HepG2 (cell line): ENCODE measurements around the gene SSC4D. TPM values are rescaled to one million over a fixed set of nuclear protein-coding genes. Genes with fewer than 3 reads are reported as not detected.

Source experiments
- E2F2 ChIP-seq: sonication (generic); formaldehyde crosslinking; IDR thresholded peaks from 2 replicates; pipeline ENCODE4 v1.4.0; 2020; ENCODE audit warnings: missing genetic modification reagents, borderline replicate concordance
- ELF4 ChIP-seq: sonication (generic); formaldehyde crosslinking; IDR thresholded peaks from 2 replicates; pipeline ENCODE4 v1.5.0; 2020; ENCODE audit warnings: missing genetic modification reagents, mild to moderate bottlenecking, moderate library complexity, borderline replicate concordance
- KDM4B ChIP-seq: sonication (generic); formaldehyde crosslinking; IDR thresholded peaks from 2 replicates; pipeline ENCODE4 v1.4.0; 2020; ENCODE audit warnings: missing genetic modification reagents
- NR2C2 ChIP-seq: sonication (generic); formaldehyde crosslinking; IDR thresholded peaks from 2 replicates; pipeline ENCODE4 v1.4.0; 2020; ENCODE audit warnings: missing genetic modification reagents, mild to moderate bottlenecking, moderate library complexity, borderline replicate concordance
- RAD21 ChIP-seq: fragments of 450-650 bp; formaldehyde crosslinking; IDR thresholded peaks from 2 replicates; pipeline ENCODE4 v1.5.0; 2020; ENCODE audit warnings: mild to moderate bottlenecking
- SKI ChIP-seq: fragments of 450-650 bp; IDR thresholded peaks from one replicate; pipeline ENCODE4 v1.6.1; 2018; ENCODE audit warnings: mild to moderate bottlenecking; ENCODE audit not compliant: partially characterized antibody
- SMAD1 ChIP-seq: sonication (generic); formaldehyde crosslinking; IDR thresholded peaks from 2 replicates; pipeline ENCODE4 v1.4.0; 2020; ENCODE audit warnings: missing genetic modification reagents, low read depth, mild to moderate bottlenecking, borderline replicate concordance
- TEAD3 ChIP-seq: optimal IDR thresholded peaks from 2 replicates; pipeline ENCODE3; 2016; ENCODE audit warnings: borderline replicate concordance
- ZBTB39 ChIP-seq: sonication (generic); formaldehyde crosslinking; IDR thresholded peaks from 2 replicates; pipeline ENCODE4 v1.5.0; 2020; ENCODE audit warnings: missing genetic modification reagents
- ZFY ChIP-seq: sonication (generic); formaldehyde crosslinking; IDR thresholded peaks from 2 replicates; pipeline ENCODE4 v1.4.0; 2020; ENCODE audit warnings: missing genetic modification reagents
- ZNF367 ChIP-seq: sonication (generic); formaldehyde crosslinking; IDR thresholded peaks from 2 replicates; pipeline ENCODE4 v1.4.0; 2020; ENCODE audit warnings: missing genetic modification reagents, borderline replicate concordance
- polyA plus RNA-seq, 8 experiments: library from polyadenylated mRNA; depleted of rRNA in 3 of 8; stranded (reverse) in 7 of 8; unstranded in 1 of 8; fragments of >200 nt; fragmentation: Illumina TruSeq in 4 of 8; extraction: Trizol in 4 of 8; gene quantifications; 2 replicates each; pipeline versions ENCODE4 v1.2.1 to v1.2.3, GENCODE V29; 2011 to 2016; ENCODE audit warnings: low read depth in 4 of 8, missing spikeins in 1 of 8, mixed read lengths in 1 of 8; ENCODE audit not compliant: insufficient read depth in 1 of 8
- total RNA-seq, 5 experiments: library from RNA; depleted of rRNA; stranded (reverse); fragments of >200 nt; fragmentation: Illumina TruSeq; extraction: Trizol; gene quantifications; 2 replicates each; pipeline ENCODE4 v1.2.3, GENCODE V29; 2016; ENCODE audit warnings: low read depth in 1 of 5
- TF ChIP-seq, protein P1 (sequence below): sonication (generic); formaldehyde crosslinking; IDR thresholded peaks from 2 replicates; pipeline ENCODE4 v1.5.0; 2020; ENCODE audit warnings: mild to moderate bottlenecking, missing genetic modification reagents, borderline replicate concordance
- TF ChIP-seq, protein P2 (sequence below): sonication (generic); formaldehyde crosslinking; IDR thresholded peaks from 2 replicates; pipeline ENCODE4 v1.5.1; 2020; ENCODE audit warnings: missing genetic modification reagents, mild to moderate bottlenecking, borderline replicate concordance
- TF ChIP-seq, protein P3 (sequence below): fragments of 450-650 bp; IDR thresholded peaks from 2 replicates; pipeline ENCODE4 v1.6.1; 2016

Gene SSC4D
- total and polyA plus RNA-seq, 2 of the 13 experiments (the other 11 are each of a cell fraction or from before 2014, with no cell fraction given): 33.3 to 63.8 TPM

DNA sequence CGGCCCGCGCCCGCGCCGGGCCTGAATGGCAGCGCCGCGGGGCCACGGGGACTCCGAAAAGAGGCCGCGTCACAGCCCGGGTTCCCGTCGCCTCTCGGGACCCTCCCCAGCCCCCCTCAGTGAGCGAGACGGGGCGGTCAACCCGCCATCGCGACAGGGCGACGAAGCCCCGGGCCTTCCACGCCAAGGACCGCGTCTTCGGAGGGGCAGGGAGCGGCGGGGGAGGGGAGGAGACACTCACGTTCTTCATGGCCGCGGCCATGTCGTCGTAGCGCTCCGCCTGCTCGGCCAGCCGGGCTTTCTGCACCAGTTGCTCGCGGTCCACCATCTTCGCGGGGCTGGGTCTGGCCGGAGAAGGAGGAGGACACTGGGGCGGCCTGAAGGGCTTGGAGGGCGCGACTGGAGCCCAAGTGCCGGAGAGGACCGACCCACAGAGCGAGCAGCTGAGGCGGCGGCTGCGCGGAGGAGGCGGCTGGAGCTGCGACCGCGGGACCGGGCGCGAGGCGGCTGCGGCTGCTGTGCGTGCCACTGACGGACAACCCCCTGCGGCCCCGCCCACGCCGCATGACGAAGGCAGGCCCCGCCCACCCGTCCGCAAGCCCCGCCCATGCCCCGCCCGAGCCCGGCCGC, 50.9 kb downstream of the SSC4D start, which contains the start of gene YWHAG (continued):
- TF ChIP-seq E2F2: 0 out of 2 replicates have a peak, but pooled peaks have one; percentile 65
- no peak for TF ChIP-seq NR2C2 (CRISPR knock-in tag)
- peak; percentile 86 for TF ChIP-seq ZFY
- TF ChIP-seq, protein P1, sequence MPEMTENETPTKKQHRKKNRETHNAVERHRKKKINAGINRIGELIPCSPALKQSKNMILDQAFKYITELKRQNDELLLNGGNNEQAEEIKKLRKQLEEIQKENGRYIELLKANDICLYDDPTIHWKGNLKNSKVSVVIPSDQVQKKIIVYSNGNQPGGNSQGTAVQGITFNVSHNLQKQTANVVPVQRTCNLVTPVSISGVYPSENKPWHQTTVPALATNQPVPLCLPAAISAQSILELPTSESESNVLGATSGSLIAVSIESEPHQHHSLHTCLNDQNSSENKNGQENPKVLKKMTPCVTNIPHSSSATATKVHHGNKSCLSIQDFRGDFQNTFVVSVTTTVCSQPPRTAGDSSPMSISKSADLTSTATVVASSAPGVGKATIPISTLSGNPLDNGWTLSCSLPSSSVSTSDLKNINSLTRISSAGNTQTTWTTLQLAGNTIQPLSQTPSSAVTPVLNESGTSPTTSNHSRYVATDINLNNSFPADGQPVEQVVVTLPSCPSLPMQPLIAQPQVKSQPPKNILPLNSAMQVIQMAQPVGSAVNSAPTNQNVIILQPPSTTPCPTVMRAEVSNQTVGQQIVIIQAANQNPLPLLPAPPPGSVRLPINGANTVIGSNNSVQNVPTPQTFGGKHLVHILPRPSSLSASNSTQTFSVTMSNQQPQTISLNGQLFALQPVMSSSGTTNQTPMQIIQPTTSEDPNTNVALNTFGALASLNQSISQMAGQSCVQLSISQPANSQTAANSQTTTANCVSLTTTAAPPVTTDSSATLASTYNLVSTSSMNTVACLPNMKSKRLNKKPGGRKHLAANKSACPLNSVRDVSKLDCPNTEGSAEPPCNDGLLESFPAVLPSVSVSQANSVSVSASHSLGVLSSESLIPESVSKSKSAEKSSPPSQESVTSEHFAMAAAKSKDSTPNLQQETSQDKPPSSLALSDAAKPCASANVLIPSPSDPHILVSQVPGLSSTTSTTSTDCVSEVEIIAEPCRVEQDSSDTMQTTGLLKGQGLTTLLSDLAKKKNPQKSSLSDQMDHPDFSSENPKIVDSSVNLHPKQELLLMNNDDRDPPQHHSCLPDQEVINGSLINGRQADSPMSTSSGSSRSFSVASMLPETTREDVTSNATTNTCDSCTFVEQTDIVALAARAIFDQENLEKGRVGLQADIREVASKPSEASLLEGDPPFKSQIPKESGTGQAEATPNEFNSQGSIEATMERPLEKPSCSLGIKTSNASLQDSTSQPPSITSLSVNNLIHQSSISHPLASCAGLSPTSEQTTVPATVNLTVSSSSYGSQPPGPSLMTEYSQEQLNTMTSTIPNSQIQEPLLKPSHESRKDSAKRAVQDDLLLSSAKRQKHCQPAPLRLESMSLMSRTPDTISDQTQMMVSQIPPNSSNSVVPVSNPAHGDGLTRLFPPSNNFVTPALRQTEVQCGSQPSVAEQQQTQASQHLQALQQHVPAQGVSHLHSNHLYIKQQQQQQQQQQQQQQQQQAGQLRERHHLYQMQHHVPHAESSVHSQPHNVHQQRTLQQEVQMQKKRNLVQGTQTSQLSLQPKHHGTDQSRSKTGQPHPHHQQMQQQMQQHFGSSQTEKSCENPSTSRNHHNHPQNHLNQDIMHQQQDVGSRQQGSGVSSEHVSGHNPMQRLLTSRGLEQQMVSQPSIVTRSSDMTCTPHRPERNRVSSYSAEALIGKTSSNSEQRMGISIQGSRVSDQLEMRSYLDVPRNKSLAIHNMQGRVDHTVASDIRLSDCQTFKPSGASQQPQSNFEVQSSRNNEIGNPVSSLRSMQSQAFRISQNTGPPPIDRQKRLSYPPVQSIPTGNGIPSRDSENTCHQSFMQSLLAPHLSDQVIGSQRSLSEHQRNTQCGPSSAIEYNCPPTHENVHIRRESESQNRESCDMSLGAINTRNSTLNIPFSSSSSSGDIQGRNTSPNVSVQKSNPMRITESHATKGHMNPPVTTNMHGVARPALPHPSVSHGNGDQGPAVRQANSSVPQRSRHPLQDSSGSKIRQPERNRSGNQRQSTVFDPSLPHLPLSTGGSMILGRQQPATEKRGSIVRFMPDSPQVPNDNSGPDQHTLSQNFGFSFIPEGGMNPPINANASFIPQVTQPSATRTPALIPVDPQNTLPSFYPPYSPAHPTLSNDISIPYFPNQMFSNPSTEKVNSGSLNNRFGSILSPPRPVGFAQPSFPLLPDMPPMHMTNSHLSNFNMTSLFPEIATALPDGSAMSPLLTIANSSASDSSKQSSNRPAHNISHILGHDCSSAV (CRISPR knock-in tag): no peak
- TF ChIP-seq SKI: no peak
- TF ChIP-seq, protein P2, sequence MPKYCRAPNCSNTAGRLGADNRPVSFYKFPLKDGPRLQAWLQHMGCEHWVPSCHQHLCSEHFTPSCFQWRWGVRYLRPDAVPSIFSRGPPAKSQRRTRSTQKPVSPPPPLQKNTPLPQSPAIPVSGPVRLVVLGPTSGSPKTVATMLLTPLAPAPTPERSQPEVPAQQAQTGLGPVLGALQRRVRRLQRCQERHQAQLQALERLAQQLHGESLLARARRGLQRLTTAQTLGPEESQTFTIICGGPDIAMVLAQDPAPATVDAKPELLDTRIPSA (CRISPR knock-in tag): no peak
- TF ChIP-seq RAD21: peak; percentile 32; the same call in 1 of the 2 replicates
- TF ChIP-seq KDM4B (CRISPR knock-in tag): peak; percentile 81; the same call in 1 of the 2 replicates
- TF ChIP-seq SMAD1: no peak
- TF ChIP-seq TEAD3 (CRISPR knock-in tag): peak; percentile 46
- TF ChIP-seq, protein P3, sequence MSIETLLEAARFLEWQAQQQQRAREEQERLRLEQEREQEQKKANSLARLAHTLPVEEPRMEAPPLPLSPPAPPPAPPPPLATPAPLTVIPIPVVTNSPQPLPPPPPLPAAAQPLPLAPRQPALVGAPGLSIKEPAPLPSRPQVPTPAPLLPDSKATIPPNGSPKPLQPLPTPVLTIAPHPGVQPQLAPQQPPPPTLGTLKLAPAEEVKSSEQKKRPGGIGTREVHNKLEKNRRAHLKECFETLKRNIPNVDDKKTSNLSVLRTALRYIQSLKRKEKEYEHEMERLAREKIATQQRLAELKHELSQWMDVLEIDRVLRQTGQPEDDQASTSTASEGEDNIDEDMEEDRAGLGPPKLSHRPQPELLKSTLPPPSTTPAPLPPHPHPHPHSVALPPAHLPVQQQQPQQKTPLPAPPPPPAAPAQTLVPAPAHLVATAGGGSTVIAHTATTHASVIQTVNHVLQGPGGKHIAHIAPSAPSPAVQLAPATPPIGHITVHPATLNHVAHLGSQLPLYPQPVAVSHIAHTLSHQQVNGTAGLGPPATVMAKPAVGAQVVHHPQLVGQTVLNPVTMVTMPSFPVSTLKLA: no peak
- no peak for TF ChIP-seq ZNF367 (CRISPR knock-in tag)
- TF ChIP-seq ZBTB39 (CRISPR knock-in tag): no peak
- TF ChIP-seq ELF4 (CRISPR knock-in tag): no peak
